A549 treated with ZK216348 at 1 μM for 4 hours (cell line): ENCODE data around the gene SAMD10. TPM values are rescaled to one million over a fixed set of nuclear protein-coding genes. Genes with fewer than 3 reads are reported as not detected.

ENCODE experiments used
- total RNA-seq: library from RNA; stranded (reverse); fragments of 200-300 nt; extraction: Qiagen RNA extraction; gene quantifications from 5 replicates; pipeline ENCODE4 v1.2.3, GENCODE V29; 2022; ENCODE audit warnings: low read depth

The SAMD10 gene
- not detected in 5 replicates for total RNA-seq

GRCh38 chr20:63979557-63980316, at the start of gene SAMD10:
Gene SAMD10 (minus strand): TSS chr20:63979642. CDS start chr20:63979467, 175 bp downstream.

GRCh38 chr20:63980806-63981728, 1.6 kb upstream of the SAMD10 start, which contains the start of gene PRPF6:
Gene PRPF6 (plus strand): TSS chr20:63981132. CDS start chr20:63981246, 114 bp downstream.

GRCh38 chr20:63969838-63970713, 9.4 kb downstream of the SAMD10 start, which contains the start of gene ZNF512B:
Gene ZNF512B (minus strand): TSS chr20:63969930. CDS start chr20:63967950, 1,980 bp downstream.

GRCh38 chr20:63955827-63956663, 23.4 kb downstream of the SAMD10 start, which contains the start of gene UCKL1:
Gene UCKL1 (minus strand): TSS chr20:63956416. CDS start chr20:63956372, 44 bp downstream.

Other genes starting within 250 kb of the SAMD10 start
- gene LIME1, start 243.0 kb downstream of the SAMD10 start, total RNA-seq = 2.5 to 13.1 TPM (median 10.7 TPM) in 5 replicates
- gene SLC2A4RG, start 239.9 kb downstream of the SAMD10 start, total RNA-seq = 51.4 to 112 TPM (median 99.3 TPM) in 5 replicates
- 0.42 to 1.1 TPM (median 0.88 TPM) in 5 replicates for gene ZBTB46, start 148.4 kb downstream of the SAMD10 start, total RNA-seq
- gene ABHD16B, start 118.1 kb downstream of the SAMD10 start, total RNA-seq = not detected in 5 replicates
- gene TPD52L2, start 114.4 kb downstream of the SAMD10 start, total RNA-seq = 119 to 139 TPM (median 129 TPM) in 5 replicates
- 18.7 to 32.7 TPM (median 30.2 TPM) in 5 replicates for gene DNAJC5, start 84.5 kb downstream of the SAMD10 start, total RNA-seq
- gene UCKL1, start 23.2 kb downstream of the SAMD10 start, total RNA-seq = 18.2 to 41.0 TPM (median 34.4 TPM) in 5 replicates
- 7.3 to 14.2 TPM (median 13.0 TPM) in 5 replicates for gene ZNF512B, start 9.7 kb downstream of the SAMD10 start, total RNA-seq
- 44.5 to 60.4 TPM (median 57.8 TPM) in 5 replicates for gene PRPF6, start 1.5 kb upstream of the SAMD10 start, total RNA-seq
- gene C20orf204, start 56.5 kb upstream of the SAMD10 start, total RNA-seq = 0.13 to 0.54 TPM (median 0.42 TPM) in 5 replicates
- gene SOX18, start 70.0 kb upstream of the SAMD10 start, total RNA-seq = 1.4 to 3.4 TPM (median 2.6 TPM) in 5 replicates
- gene TCEA2, start 83.6 kb upstream of the SAMD10 start, total RNA-seq = 32.5 to 53.6 TPM (median 47.9 TPM) in 5 replicates
- 16.3 to 29.0 TPM (median 26.0 TPM) in 5 replicates for gene RGS19, start 99.9 kb upstream of the SAMD10 start, total RNA-seq
- 0.46 to 0.98 TPM (median 0.70 TPM) in 5 replicates for gene OPRL1, start 100.4 kb upstream of the SAMD10 start, total RNA-seq
- gene LKAAEAR1, start 104.8 kb upstream of the SAMD10 start, total RNA-seq = 1.3 to 1.8 TPM (median 1.6 TPM) in 4 of 5 replicates, not detected in the other
- not detected in 5 replicates for gene NPBWR2, start 127.9 kb upstream of the SAMD10 start, total RNA-seq
- gene MYT1, start 184.8 kb upstream of the SAMD10 start, total RNA-seq = 0.08 to 0.93 TPM (median 0.44 TPM) in 5 replicates